ENCODE measurements around the gene ZNF512. TPM values are rescaled to one million over a fixed set of nuclear protein-coding genes. Genes with fewer than 3 reads are reported as not detected.

Gene ZNF512
- total and polyA plus RNA-seq, 2 of the 13 experiments (the other 11 are each of a cell fraction or from before 2014, with no cell fraction given): 29.8 to 31.0 TPM

DNA sequence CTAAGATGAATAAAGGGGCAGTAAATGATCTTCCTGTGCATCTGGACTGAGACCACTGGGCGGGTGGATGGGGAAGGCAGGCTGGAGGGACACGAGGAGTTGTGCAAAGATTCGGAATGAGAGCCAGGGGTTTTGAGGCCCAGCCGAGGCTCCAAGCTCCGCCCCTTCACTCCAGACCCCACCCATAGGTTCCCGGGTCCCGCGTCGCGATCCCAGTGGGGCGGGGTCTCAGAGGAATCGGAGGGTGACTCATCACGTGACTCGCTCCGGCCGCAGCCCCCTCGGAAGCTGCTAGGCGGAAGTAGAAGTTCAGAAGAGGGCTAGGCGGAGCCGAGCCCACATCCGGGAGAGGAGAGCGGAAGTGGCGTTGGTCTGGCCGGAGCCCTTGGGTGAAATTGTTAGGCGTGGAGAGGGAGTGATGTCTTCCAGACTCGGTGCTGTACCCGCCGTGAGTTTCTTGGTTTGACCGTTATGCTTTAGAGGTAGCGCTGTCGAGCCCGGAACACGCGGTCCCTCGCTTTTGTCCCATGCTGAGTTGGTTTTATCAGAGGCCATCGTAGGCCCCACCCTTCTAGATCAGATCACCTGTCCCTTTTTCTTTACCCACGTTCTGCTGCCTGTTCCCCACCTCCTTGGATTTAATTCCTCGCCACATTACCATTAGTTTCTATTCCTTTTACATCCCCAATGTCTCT lies at the start of gene ZNF512 (continued):
- TF ChIP-seq, protein P1, sequence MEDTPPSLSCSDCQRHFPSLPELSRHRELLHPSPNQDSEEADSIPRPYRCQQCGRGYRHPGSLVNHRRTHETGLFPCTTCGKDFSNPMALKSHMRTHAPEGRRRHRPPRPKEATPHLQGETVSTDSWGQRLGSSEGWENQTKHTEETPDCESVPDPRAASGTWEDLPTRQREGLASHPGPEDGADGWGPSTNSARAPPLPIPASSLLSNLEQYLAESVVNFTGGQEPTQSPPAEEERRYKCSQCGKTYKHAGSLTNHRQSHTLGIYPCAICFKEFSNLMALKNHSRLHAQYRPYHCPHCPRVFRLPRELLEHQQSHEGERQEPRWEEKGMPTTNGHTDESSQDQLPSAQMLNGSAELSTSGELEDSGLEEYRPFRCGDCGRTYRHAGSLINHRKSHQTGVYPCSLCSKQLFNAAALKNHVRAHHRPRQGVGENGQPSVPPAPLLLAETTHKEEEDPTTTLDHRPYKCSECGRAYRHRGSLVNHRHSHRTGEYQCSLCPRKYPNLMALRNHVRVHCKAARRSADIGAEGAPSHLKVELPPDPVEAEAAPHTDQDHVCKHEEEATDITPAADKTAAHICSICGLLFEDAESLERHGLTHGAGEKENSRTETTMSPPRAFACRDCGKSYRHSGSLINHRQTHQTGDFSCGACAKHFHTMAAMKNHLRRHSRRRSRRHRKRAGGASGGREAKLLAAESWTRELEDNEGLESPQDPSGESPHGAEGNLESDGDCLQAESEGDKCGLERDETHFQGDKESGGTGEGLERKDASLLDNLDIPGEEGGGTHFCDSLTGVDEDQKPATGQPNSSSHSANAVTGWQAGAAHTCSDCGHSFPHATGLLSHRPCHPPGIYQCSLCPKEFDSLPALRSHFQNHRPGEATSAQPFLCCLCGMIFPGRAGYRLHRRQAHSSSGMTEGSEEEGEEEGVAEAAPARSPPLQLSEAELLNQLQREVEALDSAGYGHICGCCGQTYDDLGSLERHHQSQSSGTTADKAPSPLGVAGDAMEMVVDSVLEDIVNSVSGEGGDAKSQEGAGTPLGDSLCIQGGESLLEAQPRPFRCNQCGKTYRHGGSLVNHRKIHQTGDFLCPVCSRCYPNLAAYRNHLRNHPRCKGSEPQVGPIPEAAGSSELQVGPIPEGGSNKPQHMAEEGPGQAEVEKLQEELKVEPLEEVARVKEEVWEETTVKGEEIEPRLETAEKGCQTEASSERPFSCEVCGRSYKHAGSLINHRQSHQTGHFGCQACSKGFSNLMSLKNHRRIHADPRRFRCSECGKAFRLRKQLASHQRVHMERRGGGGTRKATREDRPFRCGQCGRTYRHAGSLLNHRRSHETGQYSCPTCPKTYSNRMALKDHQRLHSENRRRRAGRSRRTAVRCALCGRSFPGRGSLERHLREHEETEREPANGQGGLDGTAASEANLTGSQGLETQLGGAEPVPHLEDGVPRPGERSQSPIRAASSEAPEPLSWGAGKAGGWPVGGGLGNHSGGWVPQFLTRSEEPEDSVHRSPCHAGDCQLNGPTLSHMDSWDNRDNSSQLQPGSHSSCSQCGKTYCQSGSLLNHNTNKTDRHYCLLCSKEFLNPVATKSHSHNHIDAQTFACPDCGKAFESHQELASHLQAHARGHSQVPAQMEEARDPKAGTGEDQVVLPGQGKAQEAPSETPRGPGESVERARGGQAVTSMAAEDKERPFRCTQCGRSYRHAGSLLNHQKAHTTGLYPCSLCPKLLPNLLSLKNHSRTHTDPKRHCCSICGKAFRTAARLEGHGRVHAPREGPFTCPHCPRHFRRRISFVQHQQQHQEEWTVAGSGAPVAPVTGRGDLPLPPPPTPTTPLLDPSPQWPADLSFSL (CRISPR knock-in tag; IDR thresholded peaks at IDR 0.05): no peak
- no peak for TF ChIP-seq SALL2 (CRISPR knock-in tag; IDR thresholded peaks at IDR 0.05)
- TF ChIP-seq, protein P2, sequence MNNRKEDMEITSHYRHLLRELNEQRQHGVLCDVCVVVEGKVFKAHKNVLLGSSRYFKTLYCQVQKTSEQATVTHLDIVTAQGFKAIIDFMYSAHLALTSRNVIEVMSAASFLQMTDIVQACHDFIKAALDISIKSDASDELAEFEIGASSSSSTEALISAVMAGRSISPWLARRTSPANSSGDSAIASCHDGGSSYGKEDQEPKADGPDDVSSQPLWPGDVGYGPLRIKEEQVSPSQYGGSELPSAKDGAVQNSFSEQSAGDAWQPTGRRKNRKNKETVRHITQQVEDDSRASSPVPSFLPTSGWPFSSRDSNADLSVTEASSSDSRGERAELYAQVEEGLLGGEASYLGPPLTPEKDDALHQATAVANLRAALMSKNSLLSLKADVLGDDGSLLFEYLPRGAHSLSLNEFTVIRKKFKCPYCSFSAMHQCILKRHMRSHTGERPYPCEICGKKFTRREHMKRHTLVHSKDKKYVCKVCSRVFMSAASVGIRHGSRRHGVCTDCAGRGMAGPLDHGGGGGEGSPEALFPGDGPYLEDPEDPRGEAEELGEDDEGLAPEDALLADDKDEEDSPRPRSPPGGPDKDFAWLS (CRISPR knock-in tag; IDR thresholded peaks at IDR 0.05; ENCODE audit: borderline replicate concordance): peak; percentile 55; the same call in 1 of the 2 replicates
- peak; percentile 54; the same call in 1 of the 2 replicates for TF ChIP-seq ZXDC (CRISPR knock-in tag; IDR thresholded peaks at IDR 0.05)
- no peak for TF ChIP-seq ZNF224 (CRISPR knock-in tag; IDR thresholded peaks at IDR 0.05)
- no peak for TF ChIP-seq SNRNP70 (IDR thresholded peaks at IDR 0.05; ENCODE audit: low read depth, low read length)
- peak; percentile 67; the same call in 1 of the 2 replicates for TF ChIP-seq ZNF335 (CRISPR knock-in tag; IDR thresholded peaks at IDR 0.05)
- TF ChIP-seq MEF2D (CRISPR knock-in tag; IDR thresholded peaks at IDR 0.05): 0 out of 2 replicates have a peak, but pooled peaks have one; percentile 55
- no peak for TF ChIP-seq ZNF780A (CRISPR knock-in tag; IDR thresholded peaks at IDR 0.05)
- peak; percentile 72 for TF ChIP-seq HNRNPLL (IDR thresholded peaks at IDR 0.05; ENCODE audit: low read depth, low read length, poor library complexity, severe bottlenecking)
- peak; percentile 64; the same call in 1 of the 2 replicates for TF ChIP-seq ZNF317 (CRISPR knock-in tag; IDR thresholded peaks at IDR 0.05)
- TF ChIP-seq ZNF563 (CRISPR knock-in tag; IDR thresholded peaks at IDR 0.05): peak; percentile 38; the same call in 1 of the 2 replicates
- TF ChIP-seq ZNF530 (CRISPR knock-in tag; IDR thresholded peaks at IDR 0.05; ENCODE audit: low read depth): no peak
- TF ChIP-seq SETDB1 (CRISPR knock-in tag; IDR thresholded peaks at IDR 0.05; ENCODE audit: borderline replicate concordance): no peak
- TF ChIP-seq HOXA7 (CRISPR knock-in tag; IDR thresholded peaks at IDR 0.05): no peak
- peak; percentile 93; the same call in 1 of the 2 replicates for TF ChIP-seq ZNF580 (CRISPR knock-in tag; IDR thresholded peaks at IDR 0.05; ENCODE audit: borderline replicate concordance, low read depth)
- TF ChIP-seq, protein P3, sequence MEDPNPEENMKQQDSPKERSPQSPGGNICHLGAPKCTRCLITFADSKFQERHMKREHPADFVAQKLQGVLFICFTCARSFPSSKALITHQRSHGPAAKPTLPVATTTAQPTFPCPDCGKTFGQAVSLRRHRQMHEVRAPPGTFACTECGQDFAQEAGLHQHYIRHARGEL (CRISPR knock-in tag; IDR thresholded peaks at IDR 0.05): no peak
